Choroid plexus epithelial cell (primary cell): Measurements from ENCODE around the gene ADD3.
"Not testable (repeated sequence)": the region's sequence is repeated elsewhere in the genome, so short reads cannot be mapped to it uniquely, and the experiment has no call there.

Experiments used
- DNase-seq: peaks from one replicate; pipeline ENCODE4 v3.0.0-alpha.2; 2010; ENCODE audit warnings: low read depth
- H3K4me3 ChIP-seq: 2 replicates; pipeline ENCODE4 v1.5.1; 2011; ENCODE audit warnings: low read depth, mild to moderate bottlenecking, control low read depth, low read length, moderate library complexity
- TF ChIP-seq, protein P1 (sequence below): conservative IDR thresholded peaks from 2 replicates; pipeline ENCODE4 v1.5.1; 2011; ENCODE audit warnings: low read depth, mild to moderate bottlenecking, control low read depth, inconsistent platforms, low read length, moderate library complexity

The ADD3 gene

DNA sequence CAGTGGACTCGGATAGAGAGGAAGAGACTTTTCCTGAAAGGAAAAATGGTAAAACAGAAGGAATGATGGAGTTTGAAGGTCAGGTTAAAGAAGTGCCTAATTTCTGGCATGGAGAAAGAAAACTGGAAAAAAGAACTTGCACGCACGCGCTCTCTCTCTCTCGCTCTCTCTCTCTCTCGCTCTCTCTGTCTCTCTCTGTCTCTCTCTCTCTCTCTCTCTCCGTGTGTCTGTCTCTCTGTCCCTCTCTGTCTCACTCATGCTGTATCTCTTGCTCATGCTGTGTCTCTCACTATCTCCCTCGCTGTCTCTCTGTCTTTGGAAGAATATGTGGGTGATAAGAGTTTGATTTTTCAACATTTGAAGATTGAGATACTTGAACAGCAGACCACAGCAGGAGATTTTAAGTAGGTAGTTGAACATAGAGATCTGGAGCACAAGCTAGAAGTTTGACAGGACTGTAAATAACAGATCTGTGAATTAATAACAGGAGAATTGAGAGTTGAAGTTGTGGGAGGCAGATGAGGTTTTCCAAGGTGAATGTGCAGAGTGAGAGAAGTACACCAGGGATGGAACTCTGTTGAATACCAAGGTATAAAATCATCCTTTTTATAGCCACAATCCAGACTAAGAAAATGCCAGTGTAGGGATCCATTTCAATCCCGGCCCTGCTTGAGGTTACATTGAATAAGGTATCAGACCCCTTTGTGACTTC is 33.1 kb downstream of the ADD3 start:
- peak; percentile 12 for DNase-seq
- TF ChIP-seq, protein P1, sequence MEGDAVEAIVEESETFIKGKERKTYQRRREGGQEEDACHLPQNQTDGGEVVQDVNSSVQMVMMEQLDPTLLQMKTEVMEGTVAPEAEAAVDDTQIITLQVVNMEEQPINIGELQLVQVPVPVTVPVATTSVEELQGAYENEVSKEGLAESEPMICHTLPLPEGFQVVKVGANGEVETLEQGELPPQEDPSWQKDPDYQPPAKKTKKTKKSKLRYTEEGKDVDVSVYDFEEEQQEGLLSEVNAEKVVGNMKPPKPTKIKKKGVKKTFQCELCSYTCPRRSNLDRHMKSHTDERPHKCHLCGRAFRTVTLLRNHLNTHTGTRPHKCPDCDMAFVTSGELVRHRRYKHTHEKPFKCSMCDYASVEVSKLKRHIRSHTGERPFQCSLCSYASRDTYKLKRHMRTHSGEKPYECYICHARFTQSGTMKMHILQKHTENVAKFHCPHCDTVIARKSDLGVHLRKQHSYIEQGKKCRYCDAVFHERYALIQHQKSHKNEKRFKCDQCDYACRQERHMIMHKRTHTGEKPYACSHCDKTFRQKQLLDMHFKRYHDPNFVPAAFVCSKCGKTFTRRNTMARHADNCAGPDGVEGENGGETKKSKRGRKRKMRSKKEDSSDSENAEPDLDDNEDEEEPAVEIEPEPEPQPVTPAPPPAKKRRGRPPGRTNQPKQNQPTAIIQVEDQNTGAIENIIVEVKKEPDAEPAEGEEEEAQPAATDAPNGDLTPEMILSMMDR: no peak
- no peak overlapping the region for H3K4me3 ChIP-seq

DNA sequence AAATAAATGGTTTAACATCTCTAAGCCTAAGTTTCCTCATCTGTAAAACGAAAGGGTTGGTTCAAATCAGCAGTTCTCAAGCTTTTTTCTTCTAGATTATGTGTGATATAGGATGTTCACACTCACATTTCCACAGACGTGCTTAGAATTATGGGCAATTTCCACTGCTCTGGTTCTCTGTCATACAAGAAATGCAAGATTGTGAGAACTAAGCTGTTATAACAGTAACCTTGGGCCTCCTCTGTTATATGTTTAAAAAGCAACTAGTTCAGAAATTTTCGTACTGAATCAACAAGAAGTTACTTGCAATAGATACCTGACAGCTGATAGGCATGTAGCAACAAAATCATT is 33.7 kb downstream of the ADD3 start:
- DNase-seq: no peak
- H3K4me3 ChIP-seq: no peak overlapping the region

DNA sequence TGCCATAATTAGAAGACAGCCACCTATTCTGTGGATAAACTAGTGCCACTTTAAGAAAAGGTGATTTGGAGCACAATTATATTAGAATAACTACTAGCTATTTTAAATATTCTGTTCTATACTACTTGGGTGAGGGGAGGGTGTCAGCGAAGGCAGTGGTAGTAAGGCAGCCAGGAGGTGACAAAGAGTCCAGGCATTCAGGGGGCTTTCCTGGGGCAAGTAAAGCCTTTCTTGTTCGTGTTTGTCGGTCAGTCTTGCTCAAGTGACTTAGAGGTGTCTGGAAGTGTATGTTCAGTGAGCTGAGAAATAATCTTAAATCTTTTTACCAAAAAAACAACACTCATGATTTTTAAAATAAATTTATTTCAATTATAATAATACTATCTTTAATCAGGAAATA is 34.4 kb downstream of the ADD3 start:
- TF ChIP-seq, protein P1: peak; percentile 32

More for the DNA sequence above, 33.7 kb downstream of the ADD3 start:
- TF ChIP-seq, protein P1: no peak

DNA sequence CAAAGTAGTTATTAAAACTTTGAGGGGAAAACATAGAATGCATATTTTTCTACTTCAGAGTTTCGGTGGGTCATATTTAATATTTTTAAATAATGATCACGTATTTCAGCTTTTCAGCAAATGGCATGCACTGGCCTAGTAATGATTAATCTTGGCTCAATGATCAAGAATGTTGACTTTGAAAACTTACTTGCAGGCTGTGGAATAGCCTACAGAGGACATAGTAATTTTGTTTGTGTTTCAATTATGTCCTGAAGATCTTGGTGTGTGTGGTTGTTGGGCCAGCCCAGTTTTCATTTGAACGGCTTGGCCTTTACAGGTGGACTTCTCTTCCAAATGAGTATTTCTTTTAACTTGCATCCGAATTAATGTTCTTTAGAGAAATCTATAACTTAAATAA is 35.1 kb downstream of the ADD3 start:
- no peak overlapping the region for H3K4me3 ChIP-seq
- DNase-seq: peak; percentile 16
- TF ChIP-seq, protein P1: no peak

More for the DNA sequence above, 34.4 kb downstream of the ADD3 start:
- DNase-seq: peak; percentile 78
- H3K4me3 ChIP-seq: no peak overlapping the region

DNA sequence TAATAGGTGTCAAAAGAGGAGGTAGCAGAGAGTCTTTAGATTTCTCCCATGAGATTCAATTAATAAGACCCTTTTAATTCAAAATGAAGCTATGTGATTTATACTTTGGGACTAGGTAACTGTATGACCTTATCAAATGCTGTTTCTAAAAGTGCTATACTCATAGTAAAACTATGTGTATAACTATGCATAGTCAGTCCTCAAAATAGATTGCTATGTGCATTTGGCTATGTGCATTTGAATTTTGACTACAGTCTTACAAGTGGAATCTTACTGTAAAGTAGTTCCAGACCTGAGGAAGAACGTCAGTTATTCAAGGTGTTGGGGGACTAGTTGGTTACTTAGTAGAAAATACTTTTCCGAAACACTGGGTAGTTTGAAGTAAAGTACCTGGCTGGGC is 36.9 kb downstream of the ADD3 start:
- H3K4me3 ChIP-seq: no peak overlapping the region
- TF ChIP-seq, protein P1: no peak
- DNase-seq: peak; percentile 10

DNA sequence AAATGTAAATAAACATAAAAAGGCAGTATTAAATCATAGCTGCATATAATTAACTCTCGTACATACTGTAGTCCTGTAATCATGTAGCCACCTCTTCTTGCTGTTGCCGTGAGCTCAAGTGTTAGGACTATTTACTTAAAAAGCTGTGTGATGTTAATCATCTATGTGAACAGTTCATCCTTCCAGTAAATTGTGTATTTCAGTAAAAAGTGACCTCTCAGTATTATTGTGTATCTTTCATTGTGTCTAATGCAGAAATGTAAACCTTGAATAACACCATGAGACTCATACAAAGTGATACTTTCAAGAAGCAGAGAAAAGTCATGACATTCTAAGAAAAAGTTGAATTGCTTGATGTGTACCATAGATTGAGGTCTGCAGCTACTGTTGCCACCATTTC is 38.0 kb downstream of the ADD3 start:
- TF ChIP-seq, protein P1: no peak
- H3K4me3 ChIP-seq: no peak overlapping the region
- DNase-seq: no peak

DNA sequence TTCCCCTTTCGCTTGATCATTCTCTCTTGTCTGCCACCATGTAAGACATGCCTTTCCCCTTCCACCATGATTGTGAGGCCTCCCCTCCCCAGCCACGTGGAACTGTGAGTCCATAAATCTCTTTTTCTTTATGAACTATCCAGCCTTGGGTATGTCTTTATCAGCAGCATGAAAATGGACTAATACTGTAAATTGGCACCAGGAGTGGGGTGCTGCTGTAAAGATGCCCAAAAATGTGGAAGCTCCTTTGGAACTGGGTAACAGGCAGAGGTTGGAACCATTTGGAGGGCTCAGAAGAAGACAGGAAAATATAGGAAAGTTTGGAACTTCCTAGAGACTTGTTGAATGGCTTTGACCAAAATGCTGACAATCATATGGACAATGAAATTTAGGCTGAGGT is 40.4 kb downstream of the ADD3 start:
- DNase-seq: not testable (repeated sequence)

DNA sequence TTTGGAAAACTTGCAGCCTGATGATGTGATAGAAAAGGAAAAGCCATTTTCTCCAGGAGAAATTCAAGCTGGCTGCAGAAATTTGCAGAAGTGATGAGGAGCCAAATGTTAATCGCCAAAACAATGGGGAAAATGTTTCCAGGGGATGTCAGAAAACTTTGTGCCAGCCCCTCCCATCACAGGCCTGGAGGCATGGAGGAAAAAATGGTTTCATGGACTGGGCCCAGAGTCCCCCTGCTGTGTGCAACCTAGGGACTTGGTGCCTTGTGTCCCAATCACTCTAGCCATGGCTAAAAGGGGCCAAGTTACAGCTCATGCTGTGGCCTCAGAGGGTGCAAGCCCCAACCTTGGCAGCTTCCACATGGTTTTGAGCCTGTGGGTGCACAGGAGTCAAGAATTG is 41.0 kb downstream of the ADD3 start:
- H3K4me3 ChIP-seq: no peak overlapping the region
- no peak for DNase-seq
- TF ChIP-seq, protein P1: no peak

More for the DNA sequence above, 40.4 kb downstream of the ADD3 start:
- not testable (repeated sequence) for H3K4me3 ChIP-seq

DNA sequence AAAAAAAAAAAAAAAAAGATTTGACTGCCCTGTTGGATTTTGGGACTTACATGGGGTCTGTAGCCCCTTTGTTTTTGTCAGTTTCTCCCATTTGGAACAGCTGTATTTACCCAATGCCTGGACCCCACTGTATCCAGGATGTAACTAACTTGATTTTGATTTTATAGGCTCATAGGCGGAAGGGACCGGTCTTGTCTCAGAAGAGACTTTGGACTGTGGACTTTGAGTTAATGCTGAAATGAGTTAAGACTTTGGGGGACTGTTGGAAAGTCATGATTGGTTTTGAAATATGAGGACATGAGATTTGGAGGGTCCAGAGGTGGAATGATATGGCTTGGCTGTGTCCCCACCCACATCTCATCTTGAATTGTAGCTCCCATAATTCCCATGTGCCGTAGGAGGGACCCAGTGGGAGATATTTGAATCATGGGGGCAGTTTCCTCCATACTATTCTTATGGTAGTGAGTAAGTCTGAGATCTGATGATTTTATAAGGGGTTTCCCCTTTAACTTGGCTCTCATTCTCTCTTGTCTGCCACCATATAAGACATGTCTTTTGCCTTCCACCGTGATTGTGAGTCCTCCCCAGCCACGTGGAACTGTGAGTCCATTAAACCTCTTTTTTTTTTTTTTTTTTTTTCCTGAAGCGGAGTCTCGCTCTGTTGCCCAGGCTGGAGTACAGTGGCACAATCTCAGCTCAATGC is 42.3 kb downstream of the ADD3 start:
- DNase-seq, H3K4me3 ChIP-seq: not testable (repeated sequence)
